Measurements from ENCODE around the gene ATP5MK.
"Not testable (repeated sequence)": the region's sequence is repeated elsewhere in the genome, so short reads cannot be mapped to it uniquely, and the experiment has no call there.

ATP5MK gene, protein sequence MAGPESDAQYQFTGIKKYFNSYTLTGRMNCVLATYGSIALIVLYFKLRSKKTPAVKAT

DNA sequence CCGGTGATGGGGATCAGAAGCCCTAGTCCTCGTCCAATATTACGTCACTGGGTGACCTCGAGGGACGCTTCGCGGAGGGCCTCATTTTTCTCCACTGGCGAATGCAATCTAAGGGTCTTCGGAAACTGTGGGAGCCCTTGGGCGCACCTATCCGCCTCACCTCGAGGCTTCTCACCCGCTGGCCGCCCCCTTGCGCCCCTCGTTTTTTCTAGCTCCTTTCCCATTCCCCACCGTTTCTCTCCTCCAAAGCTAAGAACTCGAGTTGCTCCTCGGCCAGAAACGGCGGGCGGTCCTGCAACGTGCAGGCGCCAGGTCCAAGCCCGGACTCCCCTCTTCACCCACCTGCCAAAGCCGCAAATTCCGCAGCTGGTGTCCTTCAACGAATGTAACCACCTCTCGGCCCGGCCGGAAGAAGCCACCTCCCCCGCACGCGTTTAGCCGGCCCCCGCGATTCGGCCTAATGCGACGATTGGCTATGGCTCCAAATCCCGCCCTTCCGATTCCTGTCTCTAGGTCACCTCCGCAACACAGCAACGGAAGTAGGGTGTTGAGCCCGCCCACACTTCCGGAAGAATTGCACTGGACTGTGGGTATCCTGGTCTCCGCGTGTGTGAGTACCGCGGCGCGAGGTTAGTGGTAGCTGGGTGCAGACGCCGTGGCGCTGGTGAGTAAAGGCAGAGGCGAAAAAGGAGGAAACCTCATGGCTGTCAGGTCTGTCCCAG is at the start of gene ATP5MK, which contains the start of gene PDCD11:
Gene ATP5MK (minus strand): TSS at position 409 of the 722 bp plus-strand sequence. CDS start 4,018 bp downstream, outside the sequence.
Gene PDCD11 (plus strand): TSS at position 560 of the 722 bp plus-strand sequence. CDS start 1,801 bp downstream, outside the sequence.
- in situ Hi-C loops (cut with MboI; ENCODE audit: low sequenced_read_pairs): no loop called here

DNA sequence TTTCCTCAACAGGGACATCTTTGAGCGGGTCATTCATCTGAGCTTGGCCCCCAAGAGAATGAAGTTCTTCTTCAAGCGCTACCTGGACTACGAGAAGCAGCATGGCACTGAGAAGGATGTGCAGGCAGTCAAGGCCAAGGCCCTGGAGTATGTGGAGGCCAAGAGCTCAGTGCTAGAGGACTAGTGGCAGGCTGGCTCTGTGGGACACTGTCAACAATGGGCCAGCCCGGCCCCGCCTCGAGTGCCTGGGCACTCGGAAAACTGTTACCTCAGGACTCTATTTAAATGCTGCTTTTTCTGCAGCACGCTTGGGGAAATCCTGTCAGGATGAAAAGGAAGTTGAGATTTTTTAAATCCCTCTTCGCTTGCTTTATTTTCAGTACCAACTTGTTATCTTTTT is 49.1 kb upstream of the ATP5MK start:
- in situ Hi-C loops (cut with MboI; ENCODE audit: low sequenced_read_pairs): no loop called here

DNA sequence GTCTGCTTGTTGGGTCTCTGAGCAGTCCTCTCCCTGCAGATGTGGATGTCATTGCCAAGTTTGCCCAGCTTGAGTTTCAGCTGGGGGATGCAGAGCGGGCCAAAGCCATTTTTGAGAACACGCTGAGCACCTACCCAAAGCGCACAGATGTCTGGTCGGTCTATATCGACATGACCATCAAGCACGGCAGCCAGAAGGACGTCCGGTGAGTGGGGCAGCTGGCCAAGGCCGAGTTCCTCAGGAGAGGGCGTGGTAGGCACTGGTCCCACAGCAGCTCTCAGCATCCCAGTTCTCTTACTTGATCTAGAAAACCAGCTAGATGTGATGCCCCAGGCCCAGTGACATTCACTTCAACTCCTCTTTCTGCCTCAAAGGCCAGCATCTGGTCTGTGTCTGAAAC is 48.2 kb upstream of the ATP5MK start:
- in situ Hi-C loops (cut with MboI; ENCODE audit: low sequenced_read_pairs): no loop called here

DNA sequence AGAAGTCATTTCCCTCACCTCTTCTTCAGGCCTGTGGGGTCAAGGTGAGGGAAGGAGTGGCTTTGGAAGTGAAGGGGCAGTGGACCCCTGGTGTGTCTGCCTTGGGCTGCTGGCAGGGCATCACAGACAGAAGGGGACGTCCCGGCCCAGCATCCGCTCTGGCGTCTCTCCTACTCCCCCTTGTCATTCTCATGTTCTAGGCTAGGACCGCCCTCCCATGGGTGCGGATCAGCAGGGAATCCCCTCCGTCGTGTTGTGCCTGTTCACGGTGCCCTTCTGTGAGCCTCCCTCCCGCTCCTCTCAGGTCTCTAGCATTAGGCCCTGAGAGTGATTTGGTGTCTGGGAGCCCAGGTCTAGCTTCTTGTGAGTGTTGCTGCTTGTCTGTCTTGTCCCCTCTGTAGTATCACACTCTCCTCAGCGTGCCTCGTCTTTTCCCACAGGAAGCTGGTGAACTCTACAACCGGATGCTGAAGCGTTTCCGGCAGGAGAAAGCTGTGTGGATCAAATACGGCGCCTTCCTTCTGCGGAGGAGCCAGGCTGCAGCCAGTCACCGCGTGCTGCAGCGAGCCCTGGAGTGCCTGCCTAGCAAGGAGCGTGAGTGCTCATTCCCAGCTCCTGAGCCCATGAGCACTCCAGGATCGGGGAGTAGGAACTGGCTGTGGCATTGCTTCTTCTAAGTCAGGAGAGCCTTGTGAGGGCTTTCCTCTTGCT is 47.4 kb upstream of the ATP5MK start:
- in situ Hi-C loops (cut with MboI; ENCODE audit: low sequenced_read_pairs): no loop called here

DNA sequence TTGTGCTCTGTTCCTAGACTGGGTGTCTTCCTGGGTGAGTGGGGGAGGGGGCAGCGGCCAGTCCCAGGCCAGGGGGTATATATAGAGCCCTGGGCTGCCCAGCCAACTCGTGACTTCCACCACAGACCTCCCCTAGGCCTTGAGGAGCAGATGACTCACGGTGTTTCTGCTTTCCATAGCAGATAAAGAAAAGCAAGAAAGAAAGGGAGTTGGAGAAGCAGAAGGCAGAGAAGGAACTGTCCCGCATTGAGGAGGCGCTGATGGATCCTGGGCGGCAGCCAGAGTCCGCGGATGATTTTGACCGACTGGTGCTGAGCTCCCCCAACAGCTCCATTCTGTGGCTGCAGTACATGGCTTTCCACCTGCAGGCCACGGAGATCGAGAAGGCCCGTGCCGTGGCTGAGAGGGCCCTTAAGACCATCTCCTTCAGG is 45.8 kb upstream of the ATP5MK start:
- in situ Hi-C loops (cut with MboI; ENCODE audit: low sequenced_read_pairs): no loop called here

DNA sequence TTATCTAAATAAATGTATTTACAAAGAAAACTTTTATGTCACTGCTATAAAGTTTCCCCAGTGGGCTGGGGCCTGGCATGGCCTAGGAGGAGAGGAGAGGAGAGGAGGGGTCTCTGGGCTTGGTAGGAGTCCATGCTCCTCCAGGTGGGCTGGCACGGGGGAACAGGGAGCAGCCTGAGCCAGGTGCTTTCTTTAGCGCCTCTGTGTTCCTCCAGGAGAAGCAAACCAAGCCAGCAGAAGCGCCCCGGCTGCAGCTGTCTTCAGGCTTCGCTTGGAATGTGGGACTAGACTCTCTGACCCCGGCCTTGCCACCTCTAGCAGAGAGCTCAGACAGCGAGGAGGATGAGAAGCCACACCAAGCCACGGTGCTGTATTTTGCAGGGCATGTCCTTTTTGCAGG is 45.3 kb upstream of the ATP5MK start:
- in situ Hi-C loops (cut with MboI; ENCODE audit: low sequenced_read_pairs): no loop called here

DNA sequence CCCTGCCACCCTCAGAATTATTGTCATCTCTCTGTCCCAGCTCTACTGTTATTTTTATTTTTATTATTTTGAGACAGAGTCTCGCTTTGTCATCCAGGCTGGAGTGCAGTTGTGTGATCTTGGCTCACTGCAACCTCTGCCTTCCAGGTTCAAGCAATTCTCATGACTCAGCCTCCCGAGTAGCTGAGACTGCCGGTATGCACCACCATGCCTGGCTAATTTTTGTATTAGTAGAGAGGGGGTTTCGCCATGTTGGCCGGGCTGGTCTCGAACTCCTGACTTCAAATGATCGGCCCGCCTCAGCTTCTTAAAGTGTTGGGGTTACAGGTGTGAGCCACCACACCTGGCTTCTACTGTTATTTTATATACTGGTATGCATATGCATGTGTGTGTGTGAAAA is 44.9 kb upstream of the ATP5MK start:
- in situ Hi-C loops (cut with MboI; ENCODE audit: low sequenced_read_pairs): no loop called here

DNA sequence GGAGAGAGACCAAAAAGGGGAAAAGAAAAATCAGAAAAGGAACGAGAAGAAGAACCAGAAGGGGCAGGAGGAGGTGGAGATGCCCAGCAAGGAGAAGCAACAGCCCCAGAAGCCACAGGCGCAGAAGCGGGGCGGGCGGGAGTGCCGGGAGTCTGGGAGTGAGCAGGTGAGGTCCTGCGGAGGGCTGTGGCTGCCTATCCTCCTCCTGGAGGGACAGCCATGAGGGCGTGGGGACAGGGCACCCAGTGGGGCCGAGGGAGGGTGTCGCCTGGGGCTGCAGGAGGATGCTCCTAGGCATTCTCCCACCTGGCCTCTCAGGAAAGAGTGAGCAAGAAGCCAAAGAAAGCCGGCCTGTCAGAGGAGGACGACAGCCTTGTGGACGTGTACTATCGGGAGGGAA is 44.1 kb upstream of the ATP5MK start:
- in situ Hi-C loops (cut with MboI; ENCODE audit: low sequenced_read_pairs): no loop called here

DNA sequence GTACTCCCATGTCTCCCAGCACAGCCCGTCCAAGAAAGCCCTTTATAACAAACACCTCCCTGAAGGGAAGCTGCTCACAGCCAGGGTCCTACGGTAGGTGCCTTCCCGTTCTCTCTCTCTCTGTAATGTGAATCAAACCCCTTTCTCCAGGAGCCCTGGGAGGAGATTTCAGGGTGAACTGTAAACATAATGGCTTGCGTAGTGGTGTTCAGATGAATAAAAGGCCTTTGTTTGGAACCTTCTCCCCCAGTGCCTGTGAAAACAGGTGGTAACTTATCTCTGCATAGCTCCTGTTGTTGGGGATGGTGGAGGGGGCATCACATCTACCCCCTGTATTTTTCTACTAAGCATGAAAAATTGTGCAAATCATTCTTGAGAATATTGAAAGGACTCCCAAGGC is 43.5 kb upstream of the ATP5MK start:
- in situ Hi-C loops (cut with MboI; ENCODE audit: low sequenced_read_pairs): no loop called here

DNA sequence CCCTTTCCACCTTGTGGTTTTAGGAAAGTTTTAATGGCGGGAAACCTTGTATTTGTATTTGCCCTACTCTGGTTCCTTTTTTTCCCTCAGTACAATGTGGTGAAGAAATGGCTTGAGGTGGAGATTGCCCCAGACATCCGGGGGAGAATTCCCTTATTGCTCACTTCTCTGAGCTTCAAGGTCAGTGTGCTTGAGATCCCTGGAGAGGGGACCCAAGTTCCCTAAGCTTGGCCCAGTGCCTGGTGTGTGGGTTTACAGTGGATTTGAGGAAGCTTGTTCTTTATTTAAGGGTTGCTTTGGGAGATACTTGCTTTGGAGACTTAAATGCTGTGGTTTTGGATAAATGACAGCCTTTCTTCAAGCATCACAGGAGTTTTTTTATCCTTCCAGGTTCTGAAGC is 37.6 kb upstream of the ATP5MK start:
- in situ Hi-C loops (cut with MboI; ENCODE audit: low sequenced_read_pairs): no loop called here

DNA sequence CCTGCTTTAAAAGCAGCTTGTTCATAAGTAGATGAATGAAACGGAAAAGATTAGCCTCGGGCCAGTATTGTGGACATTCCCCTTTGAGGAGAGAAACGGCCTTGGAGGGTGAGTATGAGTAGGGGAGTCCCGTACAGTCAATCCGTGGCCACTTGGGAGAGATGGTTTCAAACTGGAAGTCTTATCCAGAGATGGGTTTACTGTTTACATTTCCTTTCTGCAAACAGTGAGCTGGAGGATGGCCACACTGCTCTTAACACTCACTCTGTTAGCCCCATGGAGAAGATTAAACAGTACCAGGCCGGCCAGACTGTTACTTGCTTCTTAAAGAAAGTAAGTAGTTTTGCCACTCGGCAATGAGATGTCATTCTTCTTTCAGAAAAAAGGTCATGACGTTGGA is 35.6 kb upstream of the ATP5MK start:
- in situ Hi-C loops (cut with MboI; ENCODE audit: low sequenced_read_pairs): no loop called here

DNA sequence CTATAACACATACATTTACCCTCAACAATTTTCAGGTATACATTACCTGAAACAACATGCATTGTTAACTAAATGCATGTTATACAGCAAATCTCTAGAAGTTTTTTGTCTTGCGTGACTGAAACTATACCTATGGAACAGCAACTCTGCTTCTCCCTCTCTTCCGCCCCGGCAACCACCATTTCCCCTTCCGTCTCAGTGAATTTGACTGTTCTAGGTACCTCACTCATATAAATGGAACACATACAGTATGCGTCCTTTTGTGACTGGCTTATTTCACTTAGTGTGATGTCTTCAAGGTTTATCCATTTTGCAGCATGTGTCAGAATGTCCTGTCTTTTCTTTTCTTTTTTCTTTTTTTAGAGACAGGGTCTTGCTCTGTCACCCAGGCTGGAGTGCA is 33.4 kb upstream of the ATP5MK start:
- in situ Hi-C loops (cut with MboI; ENCODE audit: low sequenced_read_pairs): no loop called here

DNA sequence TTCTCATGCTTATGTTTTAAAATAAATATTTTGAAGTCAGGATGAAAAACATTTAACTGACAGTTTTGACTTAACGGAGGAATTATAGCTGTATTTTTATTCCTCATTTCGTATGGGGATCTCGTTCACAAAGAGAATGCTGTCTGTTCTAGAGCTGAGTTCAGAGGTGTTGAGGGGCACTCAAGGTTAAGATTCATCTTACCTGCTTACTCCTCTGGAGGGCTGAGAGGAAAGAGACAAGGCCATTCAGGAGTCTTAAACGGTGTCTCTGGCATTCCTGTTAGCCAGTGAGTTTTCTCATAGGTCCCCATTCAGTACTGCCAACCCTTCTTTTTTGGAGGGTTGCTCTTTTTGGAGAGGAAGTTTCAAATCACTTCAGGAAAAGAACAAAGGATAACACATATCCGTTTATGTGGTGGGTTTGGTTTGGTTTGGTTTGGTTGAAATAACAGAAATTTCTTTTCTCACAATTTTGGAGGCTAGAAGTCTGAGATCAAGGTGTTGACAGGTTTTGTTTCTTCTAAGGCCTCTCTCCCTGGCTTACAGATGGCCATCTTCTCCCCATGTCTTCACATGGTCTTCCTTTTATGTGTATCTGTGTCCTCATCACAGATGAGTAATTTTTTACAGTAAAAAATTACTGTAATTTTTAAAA is 32.8 kb upstream of the ATP5MK start:
- in situ Hi-C loops (cut with MboI; ENCODE audit: low sequenced_read_pairs): no loop called here

DNA sequence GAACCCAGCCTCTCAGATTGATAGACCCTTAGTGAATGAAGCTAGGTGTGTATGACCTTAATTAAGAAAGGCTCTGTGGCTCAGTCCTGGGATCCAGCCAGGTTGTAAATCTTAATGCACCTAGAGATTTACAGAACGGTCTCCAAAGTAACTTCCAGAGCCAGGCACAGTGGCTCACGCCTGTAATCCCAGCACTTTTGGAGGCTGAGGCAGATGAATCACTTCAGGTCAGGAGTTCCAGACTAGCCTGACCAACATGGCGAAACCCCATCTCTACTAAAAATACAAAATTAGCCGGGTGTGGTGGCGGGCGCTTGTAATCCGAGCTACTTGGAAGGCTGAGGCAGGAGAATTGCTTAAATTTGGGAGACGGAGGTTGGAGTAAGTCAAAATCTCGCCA is 31.6 kb upstream of the ATP5MK start:
- in situ Hi-C loops (cut with MboI; ENCODE audit: low sequenced_read_pairs): no loop called here

DNA sequence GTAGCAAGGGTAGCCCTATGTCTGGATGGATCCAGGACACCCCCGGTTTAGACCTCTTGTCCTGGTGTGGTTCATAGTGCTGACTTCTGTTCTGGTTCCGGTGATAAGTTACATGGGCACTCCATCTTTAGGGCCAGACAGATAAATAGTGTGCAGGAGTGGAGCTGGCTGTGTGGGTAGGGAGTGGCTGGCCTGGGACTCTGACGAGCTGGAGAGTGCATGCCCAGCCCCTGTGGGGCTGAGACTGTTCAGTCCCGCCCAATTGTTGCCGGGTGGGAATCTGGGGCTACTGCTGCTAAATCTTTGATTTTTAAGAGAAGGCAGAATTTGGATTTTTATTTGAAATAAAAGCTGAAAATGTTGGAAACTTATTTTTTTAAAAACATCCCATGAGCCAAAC is 27.5 kb upstream of the ATP5MK start:
- in situ Hi-C loops (cut with MboI; ENCODE audit: low sequenced_read_pairs): no loop called here

DNA sequence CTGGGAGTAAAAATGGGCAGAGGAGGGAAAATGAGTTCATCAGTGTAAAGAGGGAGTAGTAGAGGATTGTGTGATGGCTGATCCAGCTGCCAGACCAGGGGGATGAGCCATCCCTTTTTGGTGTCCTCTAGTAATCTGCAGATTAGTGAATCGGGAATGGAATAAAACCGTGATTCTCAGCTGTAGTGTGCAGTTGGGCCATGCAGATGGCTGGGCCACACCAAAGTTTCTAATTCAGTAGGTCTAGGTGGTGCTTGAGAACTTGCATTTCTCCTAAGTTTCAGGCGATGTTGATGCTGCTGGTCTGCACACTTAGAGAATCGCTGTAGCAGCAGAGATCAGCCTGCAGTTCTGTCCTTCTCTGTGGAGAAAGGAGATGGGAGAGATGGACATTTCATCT is 22.8 kb upstream of the ATP5MK start:
- in situ Hi-C loops (cut with MboI; ENCODE audit: low sequenced_read_pairs): no loop called here

DNA sequence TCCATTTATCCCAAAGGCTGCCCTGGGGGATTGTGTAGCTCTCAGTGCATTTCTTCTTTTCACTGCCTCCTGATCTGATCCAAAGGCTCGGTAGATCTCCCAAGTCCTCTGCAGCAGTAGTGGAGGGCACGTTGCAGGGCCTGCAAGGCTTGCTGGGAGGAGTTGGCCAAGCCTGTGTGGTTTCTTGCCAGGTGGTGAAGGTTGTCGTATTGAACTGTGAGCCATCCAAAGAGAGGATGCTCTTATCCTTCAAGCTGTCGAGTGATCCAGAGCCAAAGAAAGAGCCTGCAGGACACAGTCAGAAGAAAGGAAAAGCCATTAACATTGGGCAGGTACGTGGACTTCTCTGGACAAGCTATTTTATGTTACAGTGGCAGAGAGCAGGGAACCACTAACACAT is 21.3 kb upstream of the ATP5MK start:
- in situ Hi-C loops (cut with MboI; ENCODE audit: low sequenced_read_pairs): no loop called here

DNA sequence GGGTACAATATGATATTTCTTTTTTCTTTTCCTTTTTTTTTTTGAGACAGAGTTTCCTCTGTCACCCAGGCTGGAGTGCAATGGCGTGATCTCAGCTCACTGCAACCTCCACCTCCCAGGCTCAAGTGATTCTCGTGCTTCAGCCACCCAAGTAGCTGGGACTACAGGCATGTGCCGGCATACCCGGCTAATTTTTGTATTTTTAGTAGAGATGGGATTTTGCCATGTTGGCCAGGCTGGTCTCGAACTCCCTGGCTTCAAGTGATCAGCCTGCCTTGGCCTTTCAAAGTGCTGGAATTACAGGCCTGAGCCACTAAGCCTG is 20.8 kb upstream of the ATP5MK start:
- in situ Hi-C loops (cut with MboI; ENCODE audit: low sequenced_read_pairs): not testable (repeated sequence)

DNA sequence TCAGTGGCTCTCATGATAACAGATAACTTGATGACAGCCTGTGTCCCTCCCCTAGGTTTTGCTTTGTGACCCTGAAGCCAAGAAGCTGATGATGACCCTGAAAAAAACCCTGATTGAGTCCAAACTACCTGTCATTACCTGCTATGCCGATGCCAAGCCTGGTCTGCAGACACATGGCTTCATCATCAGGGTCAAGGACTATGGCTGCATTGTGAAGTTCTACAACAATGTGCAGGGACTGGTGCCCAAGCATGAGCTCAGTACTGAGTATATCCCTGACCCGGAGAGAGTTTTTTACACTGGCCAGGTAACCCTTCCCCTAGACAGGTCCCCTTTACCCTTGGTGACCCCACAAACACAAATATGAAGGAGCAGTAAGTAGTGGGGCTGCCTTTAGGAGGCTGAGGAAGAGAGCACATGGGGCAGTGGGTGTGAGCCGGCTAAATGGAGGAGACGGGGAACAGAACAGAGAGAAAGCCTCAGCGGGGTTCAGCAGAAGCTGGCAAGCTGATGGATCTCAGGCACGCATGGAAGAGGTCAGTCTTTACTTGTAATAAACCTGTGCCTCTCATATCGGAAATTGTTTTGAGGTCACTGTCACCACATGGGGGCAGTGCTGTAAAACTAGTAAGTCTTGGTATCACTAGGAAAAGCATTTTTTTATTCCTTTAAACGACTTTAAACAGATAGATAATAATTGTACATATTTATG is 20.3 kb upstream of the ATP5MK start:
- in situ Hi-C loops (cut with MboI; ENCODE audit: low sequenced_read_pairs): no loop called here

DNA sequence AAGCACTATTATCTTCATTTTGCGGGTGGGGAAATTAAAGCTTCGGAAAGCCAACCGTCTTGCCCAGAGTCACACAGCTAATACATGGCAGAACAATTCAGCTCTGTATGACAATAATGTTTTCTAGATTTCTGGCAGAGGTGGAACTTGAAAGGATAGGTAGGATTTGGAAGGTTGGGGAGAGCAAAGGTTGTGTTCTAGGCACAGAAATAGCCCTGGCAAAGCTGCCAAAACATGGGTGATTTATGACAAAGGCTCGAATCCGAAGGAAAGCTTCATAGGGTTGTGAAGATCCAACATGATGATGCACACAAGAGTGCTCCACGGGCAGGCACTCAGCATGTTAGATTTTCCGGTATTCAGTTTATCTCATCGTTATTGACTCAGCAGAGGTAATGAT is 19.3 kb upstream of the ATP5MK start:
- in situ Hi-C loops (cut with MboI; ENCODE audit: low sequenced_read_pairs): no loop called here

DNA sequence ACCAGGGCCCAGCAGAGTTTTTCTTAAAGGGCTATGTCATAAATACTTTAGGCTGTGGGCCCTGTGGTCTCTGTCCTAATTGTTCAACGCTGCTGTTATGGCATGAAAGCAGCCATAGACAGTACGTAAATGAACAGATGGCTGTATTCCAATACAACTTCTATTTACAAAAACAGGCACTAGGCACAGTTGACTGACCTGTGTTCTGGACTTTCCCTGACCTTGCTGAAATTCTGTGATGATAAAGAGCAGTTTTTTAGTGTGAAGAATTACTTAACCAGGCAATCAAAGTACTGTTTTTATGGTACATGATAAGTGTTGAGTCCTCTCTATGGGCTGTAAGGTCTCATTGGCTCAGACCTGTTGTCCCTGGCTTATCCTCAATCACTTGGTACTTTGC is 17.3 kb upstream of the ATP5MK start:
- in situ Hi-C loops (cut with MboI; ENCODE audit: low sequenced_read_pairs): loop anchor here (5.0 kb wide), 1 partner anchor 64 kb away; the partner anchor contains the start of gene CALHM3

Data from HL-60/S4 treated with retinoic acid at 250 ng/mL for 4 days and 3 days (cell line).